Spinal cord (tissue), 10 donors: Measurements from ENCODE around the gene ADGRL3. TPM values are rescaled to one million over a fixed set of nuclear protein-coding genes. Genes with fewer than 3 reads are reported as not detected.
"Not testable (repeated sequence)": the region's sequence is repeated elsewhere in the genome, so short reads cannot be mapped to it uniquely, and the experiment has no call there.

ENCODE experiments used
- DNase-seq, 6 donors: peaks; one replicate each; pipeline versions ENCODE4 v3.0.0 to v3.0.0-alpha.2; 2013 to 2015; ENCODE audit warnings: low spot score in 6 of 6, low read depth in 4 of 6
- H3K27ac ChIP-seq: one replicate; pipeline ENCODE4 v1.5.1; 2013; ENCODE audit warnings: low read depth, low read length, control low read depth
- H3K27me3 ChIP-seq: one replicate; pipeline ENCODE4 v1.6.1; 2013; ENCODE audit warnings: low read length; ENCODE audit not compliant: control insufficient read depth, insufficient read depth
- H3K36me3 ChIP-seq: one replicate; pipeline ENCODE4 v1.6.1; 2013; ENCODE audit warnings: low read length; ENCODE audit not compliant: control insufficient read depth, insufficient read depth
- H3K4me1 ChIP-seq: one replicate; pipeline ENCODE4 v1.6.1; 2013; ENCODE audit warnings: low read length; ENCODE audit not compliant: control insufficient read depth, insufficient read depth
- H3K4me3 ChIP-seq: one replicate; pipeline ENCODE4 v1.5.1; 2013; ENCODE audit warnings: low read depth, low read length, control low read depth
- H3K9me3 ChIP-seq: one replicate; pipeline ENCODE4 v1.6.1; 2013; ENCODE audit warnings: low read length; ENCODE audit not compliant: control insufficient read depth, insufficient read depth
- WGBS: methylation state at CpG from one replicate; pipeline ENCODE4 v1.1.5; 2013; ENCODE audit warnings: missing lambda C conversion rate; ENCODE audit not compliant: insufficient coverage; 5-methylcytosine and 5-hydroxymethylcytosine counted together
- polyA plus RNA-seq, 2 donors: library from polyadenylated mRNA; unstranded; fragments of 120-200 nt; gene quantifications; one replicate each; pipeline ENCODE4 v1.2.1, GENCODE V29; 2013; ENCODE audit not compliant: insufficient read length in 2 of 2
- total RNA-seq, 2 donors: library from RNA; depleted of rRNA in 1 of 2; stranded (reverse); fragments of 120-200 nt in 1 of 2; fragments of >200 nt in 1 of 2; gene quantifications; one replicate each; pipeline versions ENCODE4 v1.2.3 to v1.2.4, GENCODE V29; 2013 to 2014
- donor health status: healthy.

ADGRL3 gene
- total and polyA plus RNA-seq, 4 donors: 76.2 to 220 (median 114) TPM

- DNase-seq: no peak
- Histone ChIP-seq H3K9me3 (peaks cover 5% of the 10 kb centered on the region), H3K4me1 (no peaks in the 10 kb centered on the region), H3K36me3 (no peaks in the 10 kb centered on the region), H3K27ac (no peak overlapping the region), H3K27me3 (no peaks in the 10 kb centered on the region), H3K4me3 (no peak overlapping the region)
- WGBS: no CpG with 5 or more reads among the region's 5 CpGs
These were observed 562.8 kb downstream of the ADGRL3 start for GRCh38 chr4:61762722-61763627.

GRCh38 chr4:61763682-61764081 lies 563.6 kb downstream of the ADGRL3 start:
- H3K27me3 ChIP-seq: no peaks in the 10 kb centered on the region
- H3K4me1 ChIP-seq: no peaks in the 10 kb centered on the region
- no peak overlapping the region for H3K4me3 ChIP-seq
- no peak overlapping the region for H3K27ac ChIP-seq
- H3K36me3 ChIP-seq: no peaks in the 10 kb centered on the region
- DNase-seq: no peak
- H3K9me3 ChIP-seq: peaks cover 5% of the 10 kb centered on the region

- not testable (repeated sequence) for H3K9me3 ChIP-seq, DNase-seq, H3K4me3 ChIP-seq, H3K36me3 ChIP-seq, H3K27ac ChIP-seq, H3K4me1 ChIP-seq, H3K27me3 ChIP-seq
- WGBS: no CpG with 5 or more reads among the region's 9 CpGs
These were observed 564.0 kb downstream of the ADGRL3 start for GRCh38 chr4:61764090-61764489.

- WGBS: 97% methylated on average over 7 of the region's 14 CpGs
- H3K9me3 ChIP-seq: not testable (repeated sequence)
These were observed 569.5 kb downstream of the ADGRL3 start for GRCh38 chr4:61769444-61770167.

GRCh38 chr4:61770456-61770855 lies 570.3 kb downstream of the ADGRL3 start:
- H3K4me1 ChIP-seq: no peaks in the 10 kb centered on the region
- no peaks in the 10 kb centered on the region for H3K27me3 ChIP-seq
- no peak overlapping the region for H3K27ac ChIP-seq
- H3K4me3 ChIP-seq: no peak overlapping the region
- no CpG with 5 or more reads among the region's 1 CpG for WGBS
- no peaks in the 10 kb centered on the region for H3K36me3 ChIP-seq
- no peaks in the 10 kb centered on the region for H3K9me3 ChIP-seq
- DNase-seq: no peak

More at GRCh38 chr4:61769444-61770167, 569.5 kb downstream of the ADGRL3 start:
- not testable (repeated sequence) for H3K27me3 ChIP-seq, H3K27ac ChIP-seq, DNase-seq, H3K36me3 ChIP-seq, H3K4me1 ChIP-seq, H3K4me3 ChIP-seq

- no peaks in the 10 kb centered on the region for H3K9me3 ChIP-seq
- no peak overlapping the region for H3K27ac ChIP-seq
- H3K4me1 ChIP-seq: no peaks in the 10 kb centered on the region
- H3K4me3 ChIP-seq: no peak overlapping the region
- no peaks in the 10 kb centered on the region for H3K27me3 ChIP-seq
- no CpG with 5 or more reads among the region's 1 CpG for WGBS
- no peak for DNase-seq
- H3K36me3 ChIP-seq: no peaks in the 10 kb centered on the region
These were observed 570.9 kb downstream of the ADGRL3 start for GRCh38 chr4:61771056-61771455.

GRCh38 chr4:61772126-61772525 lies 572.0 kb downstream of the ADGRL3 start:
- no peaks in the 10 kb centered on the region for H3K36me3 ChIP-seq
- H3K9me3 ChIP-seq: no peaks in the 10 kb centered on the region
- H3K27ac ChIP-seq: no peak overlapping the region
- H3K4me1 ChIP-seq: no peaks in the 10 kb centered on the region
- no peak for DNase-seq
- no CpG with 5 or more reads among the region's 1 CpG for WGBS
- no peak overlapping the region for H3K4me3 ChIP-seq
- H3K27me3 ChIP-seq: no peaks in the 10 kb centered on the region

GRCh38 chr4:61773655-61774245 lies 573.6 kb downstream of the ADGRL3 start:
- H3K9me3 ChIP-seq: no peaks in the 10 kb centered on the region
- H3K36me3 ChIP-seq: no peaks in the 10 kb centered on the region
- H3K4me1 ChIP-seq: no peaks in the 10 kb centered on the region
- no peak overlapping the region for H3K27ac ChIP-seq
- no peak for DNase-seq
- 50% methylated on average over 5 of the region's 7 CpGs for WGBS
- no peaks in the 10 kb centered on the region for H3K27me3 ChIP-seq
- H3K4me3 ChIP-seq: no peak overlapping the region

- no peak overlapping the region for H3K4me3 ChIP-seq
- DNase-seq: peak in 1 of 6 donors; percentile 41
- H3K27ac ChIP-seq: no peak overlapping the region
- H3K27me3 ChIP-seq: no peaks in the 10 kb centered on the region
- no peaks in the 10 kb centered on the region for H3K4me1 ChIP-seq
- WGBS: no CpG with 5 or more reads among the region's 1 CpG
- no peaks in the 10 kb centered on the region for H3K36me3 ChIP-seq
- no peaks in the 10 kb centered on the region for H3K9me3 ChIP-seq
These were observed 582.0 kb downstream of the ADGRL3 start for GRCh38 chr4:61782133-61782532.
